Hepatocyte (in vitro differentiated cells): ENCODE data around the gene KIAA1671.

Experiments
- EZH2 ChIP-seq: fragments of 200-600 bp; sonication (generic); IDR thresholded peaks from 2 replicates; pipeline ENCODE4 v1.6.1; 2016; ENCODE audit warnings: antibody characterized with exemption, mild to moderate bottlenecking, borderline replicate concordance
- EZH2phosphoT487 ChIP-seq: fragments of 200-600 bp; sonication (generic); IDR thresholded peaks from one replicate; pipeline ENCODE4 v1.6.1; 2018; ENCODE audit warnings: antibody characterized with exemption, mild to moderate bottlenecking, low read depth, moderate library complexity; ENCODE audit not compliant: unreplicated experiment, severe bottlenecking
- TF ChIP-seq, protein P1 (sequence below): fragments of 200-600 bp; sonication (generic); IDR thresholded peaks from 2 replicates; pipeline ENCODE4 v1.5.1; 2016; ENCODE audit warnings: antibody characterized with exemption, mild to moderate bottlenecking; ENCODE audit not compliant: poor library complexity

DNA sequence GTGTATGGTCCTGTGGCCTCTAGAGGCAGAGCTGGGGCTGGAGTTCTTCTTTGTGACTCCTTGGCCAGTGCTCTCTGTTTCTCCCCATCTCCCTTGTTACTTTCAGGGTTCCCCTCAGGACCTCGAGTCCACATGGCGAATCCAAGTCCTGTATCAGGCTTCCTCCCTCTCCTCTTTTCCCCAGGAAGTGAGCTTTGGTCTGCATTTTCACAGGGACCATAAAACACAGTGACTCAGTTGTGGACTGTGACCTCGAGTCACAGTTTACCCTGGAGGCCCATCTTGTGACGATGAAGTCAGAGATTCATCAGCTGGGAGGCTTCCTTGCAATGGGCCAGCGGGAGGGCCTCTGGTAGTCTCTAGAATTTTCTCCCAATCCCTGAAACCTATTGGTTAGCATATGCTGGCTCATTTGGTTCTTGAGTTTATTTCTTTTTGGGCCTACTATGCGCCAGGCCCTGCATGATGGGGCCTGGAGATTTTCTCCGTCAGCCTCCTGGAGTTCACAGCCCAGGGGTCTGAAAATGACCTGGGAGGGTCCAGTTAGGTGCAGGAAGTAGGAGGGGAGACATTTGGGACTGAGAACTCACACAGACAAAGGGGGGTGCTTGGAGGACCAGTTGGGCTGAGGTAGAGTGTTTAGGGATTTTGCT lies 100.8 kb downstream of the KIAA1671 start:
- TF ChIP-seq, protein P1, sequence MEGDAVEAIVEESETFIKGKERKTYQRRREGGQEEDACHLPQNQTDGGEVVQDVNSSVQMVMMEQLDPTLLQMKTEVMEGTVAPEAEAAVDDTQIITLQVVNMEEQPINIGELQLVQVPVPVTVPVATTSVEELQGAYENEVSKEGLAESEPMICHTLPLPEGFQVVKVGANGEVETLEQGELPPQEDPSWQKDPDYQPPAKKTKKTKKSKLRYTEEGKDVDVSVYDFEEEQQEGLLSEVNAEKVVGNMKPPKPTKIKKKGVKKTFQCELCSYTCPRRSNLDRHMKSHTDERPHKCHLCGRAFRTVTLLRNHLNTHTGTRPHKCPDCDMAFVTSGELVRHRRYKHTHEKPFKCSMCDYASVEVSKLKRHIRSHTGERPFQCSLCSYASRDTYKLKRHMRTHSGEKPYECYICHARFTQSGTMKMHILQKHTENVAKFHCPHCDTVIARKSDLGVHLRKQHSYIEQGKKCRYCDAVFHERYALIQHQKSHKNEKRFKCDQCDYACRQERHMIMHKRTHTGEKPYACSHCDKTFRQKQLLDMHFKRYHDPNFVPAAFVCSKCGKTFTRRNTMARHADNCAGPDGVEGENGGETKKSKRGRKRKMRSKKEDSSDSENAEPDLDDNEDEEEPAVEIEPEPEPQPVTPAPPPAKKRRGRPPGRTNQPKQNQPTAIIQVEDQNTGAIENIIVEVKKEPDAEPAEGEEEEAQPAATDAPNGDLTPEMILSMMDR: no peak
- TF ChIP-seq EZH2 (no peak), EZH2phosphoT487 (no peak)
